ENCODE data around the gene GTF3C4. TPM values are rescaled to one million over a fixed set of nuclear protein-coding genes. Genes with fewer than 3 reads are reported as not detected.

Gene GTF3C4
- polyA plus RNA-seq, 1 experiment: 2.8 TPM

GRCh38 chr9:132674485-132674884, 4.2 kb downstream of the GTF3C4 start:
- Histone ChIP-seq H3K4me3 (ENCODE audit: low read depth, low read length) (no peak overlapping the region), H3K27me3 (ENCODE audit: control insufficient read depth, insufficient read depth, low read length) (no peaks in the 10 kb centered on the region), H3K36me3 (ENCODE audit: control insufficient read depth, insufficient read depth, low read length) (peaks cover 11% of the 10 kb centered on the region)
- no peak for DNase-seq (ENCODE audit: low read depth)
- POLR2A ChIA-PET: no interaction called here
- TF ChIP-seq CTCF (IDR thresholded peaks at IDR 0.05; ENCODE audit: insufficient read depth, low read depth, low read length): no peak
- CTCF ChIA-PET: interaction anchor here (0.6 to 2.2 kb wide), 2 partner anchors 15 to 90 kb away, joined by 4 to 5 read pairs; no protein-coding TSS in a partner anchor

- POLR2A ChIA-PET: no interaction called here
- no peaks in the 10 kb centered on the region for H3K27me3 ChIP-seq (ENCODE audit: control insufficient read depth, insufficient read depth, low read length)
- CTCF ChIA-PET: interaction anchor here (1.3 kb wide), 1 partner anchor 11 kb away, joined by 4 read pairs; no protein-coding TSS in a partner anchor
- DNase-seq (ENCODE audit: low read depth): no peak
- no peak for TF ChIP-seq CTCF (IDR thresholded peaks at IDR 0.05; ENCODE audit: insufficient read depth, low read depth, low read length)
- H3K36me3 ChIP-seq (ENCODE audit: control insufficient read depth, insufficient read depth, low read length): peaks cover 14% of the 10 kb centered on the region
- H3K4me3 ChIP-seq (ENCODE audit: low read depth, low read length): no peak overlapping the region
Observed at GRCh38 chr9:132677976-132678375, 7.7 kb downstream of the GTF3C4 start.

- Histone ChIP-seq H3K36me3 (ENCODE audit: control insufficient read depth, insufficient read depth, low read length) (peaks cover 17% of the 10 kb centered on the region), H3K4me3 (ENCODE audit: low read depth, low read length) (no peak overlapping the region), H3K27me3 (ENCODE audit: control insufficient read depth, insufficient read depth, low read length) (no peaks in the 10 kb centered on the region)
- no peak for TF ChIP-seq CTCF (IDR thresholded peaks at IDR 0.05; ENCODE audit: insufficient read depth, low read depth, low read length)
- ChIA-PET POLR2A (no interaction called here), CTCF (interaction anchor here (1.0 kb wide), 2 partner anchors 8 to 18 kb away, joined by 3 read pairs; no protein-coding TSS in a partner anchor)
- DNase-seq (ENCODE audit: low read depth): no peak
Observed at GRCh38 chr9:132679946-132680625, 9.8 kb downstream of the GTF3C4 start.

GRCh38 chr9:132681561-132681960, 11.3 kb downstream of the GTF3C4 start:
- Histone ChIP-seq H3K4me3 (ENCODE audit: low read depth, low read length) (no peak overlapping the region), H3K27me3 (ENCODE audit: control insufficient read depth, insufficient read depth, low read length) (no peaks in the 10 kb centered on the region), H3K36me3 (ENCODE audit: control insufficient read depth, insufficient read depth, low read length) (peaks cover 17% of the 10 kb centered on the region)
- POLR2A ChIA-PET: no interaction called here
- no peak for DNase-seq (ENCODE audit: low read depth)
- TF ChIP-seq CTCF (IDR thresholded peaks at IDR 0.05; ENCODE audit: insufficient read depth, low read depth, low read length): no peak
- CTCF ChIA-PET: interaction anchor here (1.3 kb wide), 1 partner anchor 13 kb away, joined by 4 read pairs; no protein-coding TSS in a partner anchor

- Histone ChIP-seq H3K27me3 (ENCODE audit: control insufficient read depth, insufficient read depth, low read length) (no peaks in the 10 kb centered on the region), H3K4me3 (ENCODE audit: low read depth, low read length) (no peak overlapping the region), H3K36me3 (ENCODE audit: control insufficient read depth, insufficient read depth, low read length) (peaks cover 10% of the 10 kb centered on the region)
- ChIA-PET CTCF (no interaction called here), POLR2A (no interaction called here)
- DNase-seq (ENCODE audit: low read depth): no peak
- TF ChIP-seq CTCF (IDR thresholded peaks at IDR 0.05; ENCODE audit: insufficient read depth, low read depth, low read length): no peak
Observed at GRCh38 chr9:132683873-132684272, 13.6 kb downstream of the GTF3C4 start.
